Fibroblast of lung (primary cell): Measurements from ENCODE around the gene AGRP. TPM values are rescaled to one million over a fixed set of nuclear protein-coding genes. Genes with fewer than 3 reads are reported as not detected.

ENCODE experiments used
- DNase-seq, 2 donors: peaks; one replicate each; pipeline versions ENCODE4 v3.0.0 to v3.0.0-alpha.2; 2010; ENCODE audit warnings: low read depth in 2 of 2
- H2AFZ ChIP-seq: 2 replicates; pipeline ENCODE4 v1.5.1; 2012; ENCODE audit warnings: low read length, control low read depth, inconsistent platforms
- H3K27ac ChIP-seq: 2 replicates; pipeline ENCODE4 v1.5.1; 2011; ENCODE audit warnings: low read length, control low read depth; ENCODE audit not compliant: insufficient read depth
- H3K27me3 ChIP-seq: 2 replicates; pipeline ENCODE4 v1.5.1; 2011; ENCODE audit warnings: mild to moderate bottlenecking, low read length; ENCODE audit not compliant: control insufficient read depth, insufficient read depth
- H3K36me3 ChIP-seq: 2 replicates; pipeline ENCODE4 v1.5.1; 2011; ENCODE audit warnings: low read length; ENCODE audit not compliant: control insufficient read depth, insufficient read depth
- H3K4me1 ChIP-seq: 2 replicates; pipeline ENCODE4 v1.5.1; 2011; ENCODE audit warnings: low read length; ENCODE audit not compliant: control insufficient read depth, insufficient read depth; ENCODE audit errors: extremely low read depth
- H3K4me2 ChIP-seq: 2 replicates; pipeline ENCODE4 v1.5.1; 2011; ENCODE audit warnings: low read length, control low read depth; ENCODE audit not compliant: insufficient read depth; ENCODE audit errors: extremely low read depth
- H3K4me3 ChIP-seq, 4 experiments: fragments of 200-600 bp in 1 of 4; sonication (generic) in 1 of 4; replicated peaks in 1 of 4; 2 replicates each; pipeline ENCODE4 v1.5.1; 2011 to 2016; ENCODE audit warnings: low read length in 4 of 4, low read depth in 3 of 4, mild to moderate bottlenecking in 3 of 4, control low read depth in 2 of 4, inconsistent platforms in 1 of 4, mixed read lengths in 1 of 4; ENCODE audit not compliant: insufficient read depth in 1 of 4; ENCODE audit errors: control extremely low read depth in 1 of 4
- H3K79me2 ChIP-seq: 2 replicates; pipeline ENCODE4 v1.5.1; 2012; ENCODE audit warnings: mild to moderate bottlenecking, low read length, inconsistent platforms; ENCODE audit not compliant: control insufficient read depth, insufficient read depth
- H3K9ac ChIP-seq: 2 replicates; pipeline ENCODE4 v1.5.1; 2011; ENCODE audit warnings: mild to moderate bottlenecking, low read length, control low read depth; ENCODE audit not compliant: insufficient read depth
- H3K9me3 ChIP-seq: 2 replicates; pipeline ENCODE4 v1.5.1; 2012; ENCODE audit warnings: low read depth, low read length; ENCODE audit not compliant: control insufficient read depth, insufficient read depth
- H4K20me1 ChIP-seq: 2 replicates; pipeline ENCODE4 v1.5.1; 2011; ENCODE audit warnings: low read length; ENCODE audit not compliant: control insufficient read depth, insufficient read depth; ENCODE audit errors: extremely low read depth
- CTCF ChIP-seq, 2 donors: IDR thresholded peaks in 1 of 2; conservative IDR thresholded peaks in 1 of 2; 1 replicate in 1 of 2; 2 replicates in 1 of 2; pipeline ENCODE4 v1.5.1; 2011 to 2012; ENCODE audit warnings: low read length in 2 of 2, control low read depth in 1 of 2, inconsistent platforms in 1 of 2, low read depth in 1 of 2, mild to moderate bottlenecking in 1 of 2
- EZH2 ChIP-seq: IDR thresholded peaks from 2 replicates; pipeline ENCODE4 v1.5.1; 2012; ENCODE audit warnings: low read length, control low read depth, mild to moderate bottlenecking; ENCODE audit errors: missing control alignments
- polyA plus RNA-seq, 2 donors: library from polyadenylated mRNA; depleted of rRNA in 1 of 2; stranded (reverse) in 1 of 2; unstranded in 1 of 2; fragments of >200 nt; gene quantifications; 2 replicates each; pipeline ENCODE4 v1.2.1, GENCODE V29; 2011 to 2012; ENCODE audit warnings: missing spikeins in 1 of 2
- total RNA-seq: library from RNA; depleted of rRNA; stranded (reverse); fragments of >200 nt; gene quantifications from 2 replicates; pipeline ENCODE4 v1.2.1, GENCODE V29; 2014

AGRP gene
- total and polyA plus RNA-seq, 2 donors (not counting 1 experiment from before 2014, with no cell fraction given): not detected

- Histone ChIP-seq H2AFZ (no peak overlapping the region), H3K9me3 (no peaks in the 10 kb centered on the region), H3K27me3 (no peaks in the 10 kb centered on the region), H4K20me1 (peaks cover 4% of the 10 kb centered on the region), H3K9ac (no peak overlapping the region), H3K4me2 (no peak overlapping the region), H3K36me3 (peaks cover 10% of the 10 kb centered on the region), H3K4me3 (no peak overlapping the region), H3K79me2 (no peaks in the 10 kb centered on the region), H3K27ac (no peak overlapping the region), H3K4me1 (peaks cover 20% of the 10 kb centered on the region)
- no peak for TF ChIP-seq CTCF (conservative IDR thresholded peaks at IDR 0.05 in 1 of 2, IDR thresholded peaks at IDR 0.05 in 1 of 2; ENCODE audit: low read depth in 1 of 2, low read length in 2 of 2)
- TF ChIP-seq EZH2: no peak
- peak in 1 of 2 donors; percentile 30 for DNase-seq
Observed at GRCh38 chr16:67449739-67450138, 33.6 kb downstream of the AGRP start.

- H3K9ac ChIP-seq: no peak overlapping the region
- no peaks in the 10 kb centered on the region for H3K27me3 ChIP-seq
- TF ChIP-seq EZH2 (no peak), CTCF (conservative IDR thresholded peaks at IDR 0.05 in 1 of 2, IDR thresholded peaks at IDR 0.05 in 1 of 2; ENCODE audit: low read depth in 1 of 2, low read length in 2 of 2) (no peak)
- H4K20me1 ChIP-seq: peaks cover 4% of the 10 kb centered on the region
- no peaks in the 10 kb centered on the region for H3K9me3 ChIP-seq
- peaks cover 10% of the 10 kb centered on the region for H3K36me3 ChIP-seq
- H2AFZ ChIP-seq: no peak overlapping the region
- no peak overlapping the region for H3K27ac ChIP-seq
- no peak overlapping the region for H3K4me3 ChIP-seq
- peaks cover 22% of the 10 kb centered on the region for H3K4me1 ChIP-seq
- DNase-seq: no peak
- no peaks in the 10 kb centered on the region for H3K79me2 ChIP-seq
- H3K4me2 ChIP-seq: no peak overlapping the region
Observed at GRCh38 chr16:67449336-67449735, 34.0 kb downstream of the AGRP start.

GRCh38 chr16:67448580-67448979, 34.8 kb downstream of the AGRP start:
- H3K9me3 ChIP-seq: no peaks in the 10 kb centered on the region
- H4K20me1 ChIP-seq: peaks cover 4% of the 10 kb centered on the region
- no peak for TF ChIP-seq CTCF (conservative IDR thresholded peaks at IDR 0.05 in 1 of 2, IDR thresholded peaks at IDR 0.05 in 1 of 2; ENCODE audit: low read depth in 1 of 2, low read length in 2 of 2)
- TF ChIP-seq EZH2: no peak
- H3K36me3 ChIP-seq: peaks cover 13% of the 10 kb centered on the region
- H3K79me2 ChIP-seq: no peaks in the 10 kb centered on the region
- peaks cover 24% of the 10 kb centered on the region for H3K4me1 ChIP-seq
- DNase-seq: no peak
- H2AFZ ChIP-seq: no peak overlapping the region
- no peak overlapping the region for H3K4me3 ChIP-seq
- H3K4me2 ChIP-seq: no peak overlapping the region
- no peaks in the 10 kb centered on the region for H3K27me3 ChIP-seq
- H3K27ac ChIP-seq: no peak overlapping the region
- no peak overlapping the region for H3K9ac ChIP-seq
